Caco-2 (cell line): ENCODE results near the gene RHBDL3. TPM values are rescaled to one million over a fixed set of nuclear protein-coding genes. Genes with fewer than 3 reads are reported as not detected.

Experiments used
- BruUV-seq: library from RNA; stranded (reverse); fragments of 400-500 nt; replicated peaks from 2 replicates; lab custom pipeline; 2021; lab: Mats Ljungman, UMichigan
- CTCF ChIA-PET: fragments of 300-600 bp; sonication (Branson Sonifier 250); formaldehyde crosslinking; loops from one replicate; lab custom pipeline; 2022; ENCODE audit warnings: antibody characterized with exemption; lab: Charles Lee
- POLR2A ChIA-PET: fragments of 300-600 bp; sonication (Branson Sonifier 250); formaldehyde crosslinking; loops from one replicate; lab custom pipeline; 2022; ENCODE audit warnings: antibody characterized with exemption; lab: Charles Lee
- DNase-seq, 2 experiments: peaks; one replicate each; pipeline versions ENCODE4 v3.0.0 to v3.0.0-alpha.2; 2020 to 2022
- H3K27me3 ChIP-seq: replicated peaks from 2 replicates; pipeline ENCODE4 v1.6.0; 2011; ENCODE audit warnings: low read length; ENCODE audit not compliant: control insufficient read depth, insufficient read depth
- H3K36me3 ChIP-seq: 2 replicates; pipeline ENCODE4 v1.5.1; 2011; ENCODE audit warnings: low read length; ENCODE audit not compliant: control insufficient read depth, insufficient read depth
- H3K4me1 ChIP-seq: fragments of 250-450 bp; sonication (Bioruptor Pico); 2 replicates; pipeline ENCODE4 v1.5.1; 2020; ENCODE audit warnings: mild to moderate bottlenecking
- H3K4me3 ChIP-seq: 2 replicates; pipeline ENCODE4 v1.5.1; 2011; ENCODE audit warnings: low read depth, mild to moderate bottlenecking, control low read depth, low read length
- H3K9me3 ChIP-seq: fragments of 250-450 bp; sonication (Bioruptor Pico); 2 replicates; pipeline ENCODE4 v1.5.1; 2020; ENCODE audit warnings: mild to moderate bottlenecking, moderate library complexity
- H3K27ac Mint-ChIP-seq: one replicate; pipeline ENCODE4 v1.8.0; 2022; ENCODE audit warnings: mixed read lengths; ENCODE audit not compliant: unreplicated experiment
- H3K27me3 Mint-ChIP-seq: one replicate; pipeline ENCODE4 v1.8.0; 2022; ENCODE audit warnings: mixed read lengths; ENCODE audit not compliant: insufficient read depth, unreplicated experiment
- H3K36me3 Mint-ChIP-seq: one replicate; pipeline ENCODE4 v1.8.0; 2022; ENCODE audit warnings: mild to moderate bottlenecking, mixed read lengths; ENCODE audit not compliant: insufficient read depth, unreplicated experiment
- H3K4me1 Mint-ChIP-seq: one replicate; pipeline ENCODE4 v1.8.0; 2022; ENCODE audit warnings: low read depth, mixed read lengths; ENCODE audit not compliant: unreplicated experiment
- H3K4me3 Mint-ChIP-seq: one replicate; pipeline ENCODE4 v1.8.0; 2022; ENCODE audit warnings: mild to moderate bottlenecking, moderate library complexity, mixed read lengths; ENCODE audit not compliant: unreplicated experiment
- H3K9me3 Mint-ChIP-seq: one replicate; pipeline ENCODE4 v1.8.0; 2022; ENCODE audit warnings: mixed read lengths; ENCODE audit not compliant: unreplicated experiment
- CTCF ChIP-seq, 2 experiments: fragments of 200-600 bp in 1 of 2; IDR thresholded peaks; 1 replicate in 1 of 2; 2 replicates in 1 of 2; pipeline versions ENCODE4 v1.5.1 to v1.8.0; 2011 to 2022; ENCODE audit warnings: antibody characterized with exemption in 1 of 2, control low read depth in 1 of 2, inconsistent platforms in 1 of 2, low read depth in 1 of 2, low read length in 1 of 2, mild to moderate bottlenecking in 1 of 2, moderate library complexity in 1 of 2; ENCODE audit not compliant: insufficient read depth in 1 of 2, severe bottlenecking in 1 of 2, unreplicated experiment in 1 of 2
- intact Hi-C: fragments of 100-400 bp; cut with micrococcal nuclease; formaldehyde crosslinking; loops from one replicate; pipeline ENCODE4 v1.10.0; 2022; ENCODE audit not compliant: unreplicated experiment
- total RNA-seq: library from RNA; stranded (reverse); gene quantifications from 2 replicates; pipeline ENCODE4 v1.2.3, GENCODE V29; 2022

Gene RHBDL3
- total RNA-seq, 1 experiment from 2014 or later = not detected

- Histone ChIP-seq H3K27me3 (no peaks in the 10 kb centered on the region), H3K9me3 (no peaks in the 10 kb centered on the region), H3K4me3 (no peak overlapping the region), H3K36me3 (no peaks in the 10 kb centered on the region), H3K4me1 (no peaks in the 10 kb centered on the region)
- no peak for TF ChIP-seq CTCF (IDR thresholded peaks at IDR 0.05; ENCODE audit: insufficient read depth in 1 of 2, low read depth in 1 of 2, low read length in 1 of 2, severe bottlenecking in 1 of 2, unreplicated experiment in 1 of 2)
- no TSS peak for BruUV-seq
- no peaks in the 10 kb centered on the region for H3K27me3 Mint-ChIP-seq
- POLR2A ChIA-PET = no interaction called here
- H3K9me3 Mint-ChIP-seq = no peaks in the 10 kb centered on the region
- intact Hi-C loops = no loop called here
- no peaks in the 10 kb centered on the region for H3K36me3 Mint-ChIP-seq
- H3K4me1 Mint-ChIP-seq = no peaks in the 10 kb centered on the region
- no peak overlapping the region for H3K4me3 Mint-ChIP-seq
- CTCF ChIA-PET = no interaction called here
- peak in 1 of 2 experiments; percentile 35 for DNase-seq
- no peak overlapping the region for H3K27ac Mint-ChIP-seq
These were observed 11.7 kb downstream of the RHBDL3 start for GRCh38 chr17:32277284-32277683.

GRCh38 chr17:32278815-32279214, 13.2 kb downstream of the RHBDL3 start:
- no peak for TF ChIP-seq CTCF (IDR thresholded peaks at IDR 0.05; ENCODE audit: insufficient read depth in 1 of 2, low read depth in 1 of 2, low read length in 1 of 2, severe bottlenecking in 1 of 2, unreplicated experiment in 1 of 2)
- Histone ChIP-seq H3K27me3 (no peaks in the 10 kb centered on the region), H3K9me3 (no peaks in the 10 kb centered on the region), H3K36me3 (no peaks in the 10 kb centered on the region), H3K4me3 (no peak overlapping the region), H3K4me1 (no peaks in the 10 kb centered on the region)
- H3K4me1 Mint-ChIP-seq = no peaks in the 10 kb centered on the region
- no TSS peak for BruUV-seq
- CTCF ChIA-PET = no interaction called here
- no peak for DNase-seq
- intact Hi-C loops = no loop called here
- no peak overlapping the region for H3K27ac Mint-ChIP-seq
- no peaks in the 10 kb centered on the region for H3K27me3 Mint-ChIP-seq
- POLR2A ChIA-PET = no interaction called here
- no peak overlapping the region for H3K4me3 Mint-ChIP-seq
- no peaks in the 10 kb centered on the region for H3K9me3 Mint-ChIP-seq
- no peaks in the 10 kb centered on the region for H3K36me3 Mint-ChIP-seq

GRCh38 chr17:32279891-32280716, 14.5 kb downstream of the RHBDL3 start:
- Mint-ChIP-seq H3K4me3 (no peak overlapping the region), H3K36me3 (no peaks in the 10 kb centered on the region), H3K9me3 (no peaks in the 10 kb centered on the region), H3K4me1 (no peaks in the 10 kb centered on the region), H3K27me3 (no peaks in the 10 kb centered on the region), H3K27ac (no peak overlapping the region)
- no peaks in the 10 kb centered on the region for H3K36me3 ChIP-seq
- H3K4me1 ChIP-seq = no peaks in the 10 kb centered on the region
- ChIA-PET CTCF (no interaction called here), POLR2A (no interaction called here)
- no peaks in the 10 kb centered on the region for H3K9me3 ChIP-seq
- no peak for TF ChIP-seq CTCF (IDR thresholded peaks at IDR 0.05; ENCODE audit: insufficient read depth in 1 of 2, low read depth in 1 of 2, low read length in 1 of 2, severe bottlenecking in 1 of 2, unreplicated experiment in 1 of 2)
- no peak for DNase-seq
- H3K4me3 ChIP-seq = no peak overlapping the region
- no TSS peak for BruUV-seq
- no peaks in the 10 kb centered on the region for H3K27me3 ChIP-seq
- intact Hi-C loops = no loop called here
